Endothelial cell of umbilical vein (primary cell): ENCODE measurements around the gene CIDEC. TPM values are rescaled to one million over a fixed set of nuclear protein-coding genes. Genes with fewer than 3 reads are reported as not detected.
A peak's percentile ranks its signal among the peaks of the same experiment; 100 is the strongest.

ENCODE experiments used
- BruUV-seq: library from RNA; stranded (reverse); fragments of 400-500 nt; replicated peaks from 2 replicates; lab custom pipeline; 2021; lab: Mats Ljungman, UMichigan
- CTCF ChIA-PET: fragments of 300-600, 350-600 bp; sonication (Branson Sonifier 250); formaldehyde crosslinking; loops from one replicate; lab custom pipeline; 2021; ENCODE audit warnings: antibody characterized with exemption, inconsistent platforms; lab: Charles Lee
- POLR2A ChIA-PET: fragments of 300-600, 350-600 bp; sonication (Branson Sonifier 250); formaldehyde crosslinking; loops from one replicate; lab custom pipeline; 2021; ENCODE audit warnings: antibody characterized with exemption, inconsistent platforms; lab: Charles Lee
- DNase-seq: peaks from one replicate; pipeline ENCODE4 v3.0.0-alpha.2; 2011; ENCODE audit warnings: low read depth, low spot score
- FAIRE-seq: peaks from 2 replicates; lab custom pipeline; 2011; peaks lifted over from hg19 to GRCh38; lab: Jason Lieb, UNC
- H2AFZ ChIP-seq: 2 replicates; pipeline ENCODE4 v1.6.0; 2012; ENCODE audit warnings: low read depth, low read length, control low read depth, inconsistent platforms
- H3K27ac ChIP-seq: 2 replicates; pipeline ENCODE4 v1.5.1; 2011; ENCODE audit warnings: low read depth, mild to moderate bottlenecking, control low read depth, low read length, moderate library complexity; ENCODE audit not compliant: insufficient read depth
- H3K27me3 ChIP-seq, 2 experiments: 2 replicates each; pipeline versions ENCODE4 v1.6.0 to v1.6.1; 2011; ENCODE audit warnings: low read length in 2 of 2, mixed read lengths in 1 of 2; ENCODE audit not compliant: control insufficient read depth in 2 of 2, insufficient read depth in 2 of 2
- H3K36me3 ChIP-seq, 2 experiments: 2 replicates in 1 of 2; 3 replicates in 1 of 2; pipeline ENCODE4 v1.5.1; 2011; ENCODE audit warnings: low read length in 2 of 2, mild to moderate bottlenecking in 1 of 2, moderate library complexity in 1 of 2; ENCODE audit not compliant: control insufficient read depth in 2 of 2, insufficient read depth in 2 of 2; ENCODE audit errors: extremely low read depth in 1 of 2
- H3K4me1 ChIP-seq: 3 replicates; pipeline ENCODE4 v1.5.1; 2011; ENCODE audit warnings: mild to moderate bottlenecking, low read length; ENCODE audit not compliant: control insufficient read depth, insufficient read depth; ENCODE audit errors: extremely low read depth
- H3K4me2 ChIP-seq: 2 replicates; pipeline ENCODE4 v1.6.1; 2011; ENCODE audit warnings: low read length, control low read depth, mixed read lengths; ENCODE audit not compliant: insufficient read depth
- H3K4me3 ChIP-seq, 3 experiments: fragments of 200-600 bp in 1 of 3; sonication (generic), shearing (Covaris generic) in 1 of 3; replicated peaks in 1 of 3; 2 replicates each; pipeline ENCODE4 v1.5.1; 2011 to 2016; ENCODE audit warnings: control low read depth in 3 of 3, low read length in 3 of 3, mild to moderate bottlenecking in 2 of 3, inconsistent platforms in 1 of 3, low read depth in 1 of 3, moderate library complexity in 1 of 3; ENCODE audit not compliant: insufficient read depth in 1 of 3
- H3K79me2 ChIP-seq: 2 replicates; pipeline ENCODE4 v1.6.0; 2012; ENCODE audit warnings: low read length, inconsistent platforms; ENCODE audit not compliant: control insufficient read depth, insufficient read depth
- H3K9ac ChIP-seq: replicated peaks from 2 replicates; pipeline ENCODE3; 2011; ENCODE audit warnings: low read length, control low read depth; ENCODE audit not compliant: insufficient read depth; ENCODE audit errors: extremely low read depth
- H3K9me1 ChIP-seq: replicated peaks from 3 replicates; pipeline ENCODE4 v1.6.0; 2011; ENCODE audit warnings: mild to moderate bottlenecking, low read length; ENCODE audit not compliant: control insufficient read depth, insufficient read depth; ENCODE audit errors: extremely low read depth
- H3K9me3 ChIP-seq: replicated peaks from 2 replicates; pipeline ENCODE4 v1.5.1; 2012; ENCODE audit warnings: low read length, inconsistent platforms; ENCODE audit not compliant: control insufficient read depth, insufficient read depth
- H4K20me1 ChIP-seq: replicated peaks from 2 replicates; pipeline ENCODE3; 2011; ENCODE audit warnings: mild to moderate bottlenecking, low read length; ENCODE audit not compliant: control insufficient read depth, insufficient read depth; ENCODE audit errors: extremely low read depth
- CTCF ChIP-seq, 2 donors: IDR thresholded peaks; 1 replicate in 1 of 2; 2 replicates in 1 of 2; pipeline ENCODE4 v1.5.1; 2011; ENCODE audit warnings: low read length in 2 of 2, mild to moderate bottlenecking in 2 of 2, moderate library complexity in 2 of 2, control low read depth in 1 of 2, inconsistent platforms in 1 of 2, low read depth in 1 of 2; ENCODE audit not compliant: insufficient read depth in 1 of 2; ENCODE audit errors: extremely low read depth in 1 of 2
- EZH2 ChIP-seq: IDR thresholded peaks from 2 replicates; pipeline ENCODE4 v1.6.1; 2012; ENCODE audit warnings: borderline replicate concordance, low read depth, mild to moderate bottlenecking, moderate library complexity, low read length, inconsistent platforms; ENCODE audit not compliant: severe bottlenecking
- FOS ChIP-seq: IDR thresholded peaks from 2 replicates; pipeline ENCODE4 v1.6.1; 2011; ENCODE audit warnings: mild to moderate bottlenecking, low read length, moderate library complexity, borderline replicate concordance; ENCODE audit not compliant: insufficient read depth
- GATA2 ChIP-seq: IDR thresholded peaks from 2 replicates; pipeline ENCODE4 v1.7.0; 2011; ENCODE audit warnings: low read depth, mild to moderate bottlenecking, moderate library complexity, mixed read lengths, low read length; ENCODE audit not compliant: insufficient read length, insufficient read depth
- JUN ChIP-seq: IDR thresholded peaks from 2 replicates; pipeline ENCODE4 v1.6.1; 2011; ENCODE audit warnings: borderline replicate concordance, low read depth; ENCODE audit not compliant: insufficient read length, insufficient read depth
- MAX ChIP-seq: IDR thresholded peaks from 2 replicates; pipeline ENCODE4 v1.6.1; 2011; ENCODE audit not compliant: insufficient read depth, insufficient read length
- MYC ChIP-seq: IDR thresholded peaks from one replicate; pipeline ENCODE4 v1.6.1; 2011; ENCODE audit warnings: mild to moderate bottlenecking, low read depth, low read length
- POLR2A ChIP-seq: IDR thresholded peaks from 2 replicates; pipeline ENCODE4 v1.6.1; 2012; ENCODE audit warnings: low read depth, mild to moderate bottlenecking, control low read depth, low read length
- POLR2AphosphoS5 ChIP-seq: IDR thresholded peaks from 2 replicates; pipeline ENCODE4 v1.6.1; 2012; ENCODE audit warnings: low read depth, mild to moderate bottlenecking, control low read depth, low read length, moderate library complexity; ENCODE audit not compliant: insufficient read depth
- dilution Hi-C: fragments of 300-500 bp; cut with MboI; formaldehyde crosslinking; loops from one replicate; pipeline ENCODE4 v1.15.0; 2019; ENCODE audit warnings: low sequenced_read_pairs; ENCODE audit not compliant: extremely low pct_ligation_motif_present
- intact Hi-C: fragments of 100-400 bp; cut with micrococcal nuclease; formaldehyde crosslinking; loops from one replicate; pipeline ENCODE4 v1.10.0; 2022
- polyA plus RNA-seq, 4 experiments: library from polyadenylated mRNA; depleted of rRNA in 3 of 4; stranded (reverse) in 3 of 4; unstranded in 1 of 4; fragments of >200 nt; gene quantifications; 2 replicates each; pipeline versions ENCODE4 v1.2.1 to v1.2.3, GENCODE V29; 2011 to 2012; ENCODE audit warnings: missing spikeins in 1 of 4
- total RNA-seq: library from RNA; stranded (reverse); gene quantifications from 2 replicates; pipeline ENCODE4 v1.2.3, GENCODE V29; 2021

Gene CIDEC
- total and polyA plus RNA-seq, 2 donors (not counting 3 experiments of a cell fraction or from before 2014, with no cell fraction given), result 0.14 TPM; not detected in 1

- Histone ChIP-seq H3K27ac (peak within 1 kb of the TSS; percentile 76), H3K27me3 (no peaks in the 10 kb centered on the region), H2AFZ (peak within 1 kb of the TSS; percentile 98), H3K9me1 (no peaks in the 10 kb centered on the region), H3K9ac (peak within 1 kb of the TSS; percentile 89), H4K20me1 (no peaks in the 10 kb centered on the region), H3K4me2 (peak within 1 kb of the TSS; percentile 95), H3K36me3 (peaks cover 4 to 9% of the 10 kb centered on the region in 2 experiments), H3K9me3 (no peaks in the 10 kb centered on the region), H3K79me2 (peaks cover 27% of the 10 kb centered on the region), H3K4me3 (peak within 1 kb of the TSS; percentile 82 to 92 (median 89)), H3K4me1 (peaks cover 25% of the 10 kb centered on the region)
- TSS peak; percentile 57 for BruUV-seq
- peak; percentile 95 for TF ChIP-seq POLR2AphosphoS5
- peak; percentile 95 for TF ChIP-seq POLR2A
- TF ChIP-seq GATA2, result no peak
- ChIA-PET CTCF (interaction anchor here (0.6 to 1.3 kb wide), 4 partner anchors 14 to 45 kb away, joined by 3 read pairs; no protein-coding TSS in a partner anchor), POLR2A (interaction anchor here (0.7 to 1.1 kb wide), 3 partner anchors 23 to 42 kb away, joined by 3 to 4 read pairs (median 3); no protein-coding TSS in a partner anchor)
- FAIRE-seq (peak; percentile 90), DNase-seq (peak; percentile 92)
- dilution Hi-C loops, result no loop called here
- intact Hi-C loops, result loop anchor here (1.0 to 5.0 kb wide), 4 partner anchors 13 to 56 kb away; partner anchors contain the start of gene CRELD1
Observed at GRCh38 chr3:9890249-9891071, 10.4 kb upstream of the CIDEC start, which contains the start of gene JAGN1. Gene JAGN1 (plus strand): TSS chr3:9890610. CDS start chr3:9890723, 113 bp downstream.

- H2AFZ ChIP-seq, result no peak overlapping the region
- peaks cover 4 to 9% of the 10 kb centered on the region in 2 experiments for H3K36me3 ChIP-seq
- dilution Hi-C loops (no loop called here), intact Hi-C loops (no loop called here)
- H4K20me1 ChIP-seq, result no peaks in the 10 kb centered on the region
- no peaks in the 10 kb centered on the region for H3K9me1 ChIP-seq
- no peak overlapping the region for H3K4me3 ChIP-seq
- CTCF ChIA-PET, result no interaction called here
- FAIRE-seq, result no peak
- no peaks in the 10 kb centered on the region for H3K9me3 ChIP-seq
- BruUV-seq, result no TSS peak
- peaks cover 27% of the 10 kb centered on the region for H3K79me2 ChIP-seq
- TF ChIP-seq POLR2A (no peak), FOS (no peak), MYC (no peak), POLR2AphosphoS5 (no peak), CTCF (IDR thresholded peaks at IDR 0.05; ENCODE audit: extremely low read depth in 1 of 2, insufficient read depth in 1 of 2, low read depth in 1 of 2, low read length in 2 of 2) (no peak), EZH2 (no peak), JUN (no peak), GATA2 (no peak), MAX (no peak)
- peaks cover 29% of the 10 kb centered on the region for H3K4me1 ChIP-seq
- H3K4me2 ChIP-seq, result no peak overlapping the region
- POLR2A ChIA-PET, result no interaction called here
- no peak overlapping the region for H3K9ac ChIP-seq
- no peaks in the 10 kb centered on the region for H3K27me3 ChIP-seq
- no peak overlapping the region for H3K27ac ChIP-seq
- no peak for DNase-seq
Observed at GRCh38 chr3:9889405-9889804, 9.4 kb upstream of the CIDEC start.
